NCI-H345 (cell line): ENCODE measurements around the gene MAGI2.
A peak's percentile ranks its signal among the peaks of the same experiment; 100 is the strongest.
"Not testable (repeated sequence)": the region's sequence is repeated elsewhere in the genome, so short reads cannot be mapped to it uniquely, and the experiment has no call there.

ENCODE experiments used
- DNase-seq: peaks from one replicate; lab custom pipeline; 2025; lab: John Stamatoyannopoulos, UW

Gene MAGI2

GRCh38 chr7:78638364-78638763 lies 815.1 kb downstream of the MAGI2 start:
- DNase-seq: no peak

- no peak for DNase-seq
These were observed 816.7 kb downstream of the MAGI2 start for GRCh38 chr7:78636727-78637126.

- no peak for DNase-seq
These were observed 818.3 kb downstream of the MAGI2 start for GRCh38 chr7:78635026-78635793.

GRCh38 chr7:78634093-78634492 lies 819.4 kb downstream of the MAGI2 start:
- DNase-seq: no peak

GRCh38 chr7:78620920-78621319 lies 832.5 kb downstream of the MAGI2 start:
- DNase-seq: no peak

GRCh38 chr7:78616539-78616938 lies 836.9 kb downstream of the MAGI2 start:
- DNase-seq: no peak

- no peak for DNase-seq
These were observed 844.2 kb downstream of the MAGI2 start for GRCh38 chr7:78609281-78609680.

- no peak for DNase-seq
These were observed 846.4 kb downstream of the MAGI2 start for GRCh38 chr7:78607099-78607498.

- DNase-seq: no peak
These were observed 848.3 kb downstream of the MAGI2 start for GRCh38 chr7:78605119-78605518.

- no peak for DNase-seq
These were observed 851.7 kb downstream of the MAGI2 start for GRCh38 chr7:78601728-78602127.

GRCh38 chr7:78594156-78594555 lies 859.3 kb downstream of the MAGI2 start:
- no peak for DNase-seq

- no peak for DNase-seq
These were observed 865.1 kb downstream of the MAGI2 start for GRCh38 chr7:78588393-78588792.

GRCh38 chr7:78587443-78588044 lies 865.9 kb downstream of the MAGI2 start:
- no peak for DNase-seq

- DNase-seq: no peak
These were observed 867.5 kb downstream of the MAGI2 start for GRCh38 chr7:78585980-78586379.

- no peak for DNase-seq
These were observed 874.8 kb downstream of the MAGI2 start for GRCh38 chr7:78578686-78579085.

GRCh38 chr7:78577174-78577952 lies 876.1 kb downstream of the MAGI2 start:
- not testable (repeated sequence) for DNase-seq

- no peak for DNase-seq
These were observed 877.2 kb downstream of the MAGI2 start for GRCh38 chr7:78576236-78576635.

- DNase-seq: no peak
These were observed 882.2 kb downstream of the MAGI2 start for GRCh38 chr7:78571292-78571691.

GRCh38 chr7:78568690-78569089 lies 884.8 kb downstream of the MAGI2 start:
- DNase-seq: no peak

GRCh38 chr7:78567836-78568235 lies 885.6 kb downstream of the MAGI2 start:
- DNase-seq: no peak

- no peak for DNase-seq
These were observed 887.7 kb downstream of the MAGI2 start for GRCh38 chr7:78565784-78566183.

GRCh38 chr7:78563191-78563590 lies 890.3 kb downstream of the MAGI2 start:
- no peak for DNase-seq

GRCh38 chr7:78562191-78562590 lies 891.3 kb downstream of the MAGI2 start:
- DNase-seq: peak; percentile 1
